Esophagus (tissue), 2 donors: ENCODE results near the gene SURF6. TPM values are rescaled to one million over a fixed set of nuclear protein-coding genes. Genes with fewer than 3 reads are reported as not detected.
A peak's percentile ranks its signal among the peaks of the same experiment; 100 is the strongest.
"Not testable (repeated sequence)": the region's sequence is repeated elsewhere in the genome, so short reads cannot be mapped to it uniquely, and the experiment has no call there.

Experiments used
- H3K27ac ChIP-seq, 2 donors: one replicate each; pipeline ENCODE4 v1.5.1; 2013; ENCODE audit warnings: low read depth in 2 of 2, mild to moderate bottlenecking in 2 of 2, inconsistent platforms in 1 of 2, low read length in 1 of 2, moderate library complexity in 1 of 2
- H3K27me3 ChIP-seq, 2 donors: one replicate each; pipeline ENCODE4 v1.6.1; 2013; ENCODE audit warnings: low read length in 2 of 2, control low read depth in 1 of 2, mild to moderate bottlenecking in 1 of 2; ENCODE audit not compliant: insufficient read depth in 2 of 2, control insufficient read depth in 1 of 2
- H3K36me3 ChIP-seq, 2 donors: one replicate each; pipeline ENCODE4 v1.6.1; 2013; ENCODE audit warnings: low read length in 1 of 2; ENCODE audit not compliant: control insufficient read depth in 2 of 2, insufficient read depth in 2 of 2
- H3K4me1 ChIP-seq, 2 donors: one replicate each; pipeline ENCODE4 v1.6.1; 2013; ENCODE audit warnings: low read length in 1 of 2; ENCODE audit not compliant: control insufficient read depth in 2 of 2, insufficient read depth in 2 of 2
- H3K4me3 ChIP-seq, 2 donors: one replicate each; pipeline ENCODE4 v1.5.1; 2013; ENCODE audit warnings: low read length in 2 of 2, mild to moderate bottlenecking in 2 of 2, low read depth in 1 of 2, moderate library complexity in 1 of 2
- H3K9me3 ChIP-seq, 2 donors: one replicate each; pipeline ENCODE4 v1.6.1; 2013; ENCODE audit warnings: mild to moderate bottlenecking in 2 of 2, low read depth in 1 of 2, low read length in 1 of 2, moderate library complexity in 1 of 2; ENCODE audit not compliant: control insufficient read depth in 2 of 2, insufficient read depth in 1 of 2
- WGBS, 2 donors: extraction: QIAGEN DNeasy Blood & Tissue Kit; methylation state at CpG; one replicate each; pipeline ENCODE4 v1.1.7; 2013; 5-methylcytosine and 5-hydroxymethylcytosine counted together
- polyA plus RNA-seq, 2 donors: library from polyadenylated mRNA; stranded (reverse); fragments of 200-250 nt; gene quantifications; one replicate each; pipeline ENCODE4 v1.2.3, GENCODE V29; 2013
- donor health status: healthy with polysubstance abuse.
- donor health status: Bipolar disorder and iron deficiency.

Gene SURF6
- polyA plus RNA-seq, 2 donors = 17.0 to 21.7 TPM

DNA sequence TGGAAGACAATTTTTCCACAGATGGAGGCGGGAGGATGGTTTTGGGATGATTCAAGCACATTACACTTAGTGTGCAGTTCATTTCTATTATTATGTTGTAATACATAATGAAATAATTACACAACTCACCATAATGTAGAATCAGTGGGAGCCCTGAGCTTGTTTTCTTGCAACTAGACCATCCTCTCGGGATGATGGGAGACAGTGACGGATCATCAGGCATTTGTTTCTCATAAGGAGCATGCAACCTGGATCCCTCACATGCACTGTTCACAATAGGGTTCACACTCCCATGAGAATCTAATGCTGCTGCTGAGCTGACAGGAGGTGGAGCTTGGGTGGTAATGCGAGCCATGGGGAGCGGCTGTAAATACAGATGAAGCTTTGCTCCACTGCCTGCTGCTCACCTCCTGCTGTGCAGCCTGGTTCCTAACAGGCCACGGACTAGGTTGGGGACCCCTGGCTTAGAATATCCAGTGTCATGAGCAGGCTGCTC, 41.8 kb upstream of the SURF6 start:
- Histone ChIP-seq H3K27ac (peak overlapping the region in 1 of 2 donors; percentile 69), H3K9me3 (peaks cover 0 to 2% of the 10 kb centered on the region in 2 donors), H3K27me3 (no peaks in the 10 kb centered on the region), H3K4me1 (peaks cover 6 to 14% of the 10 kb centered on the region in 2 donors), H3K36me3 (peaks cover 0 to 4% of the 10 kb centered on the region in 2 donors), H3K4me3 (no peak overlapping the region)
- 55 to 61% methylated on average over 6 of the region's 6 CpGs for WGBS, 2 donors

DNA sequence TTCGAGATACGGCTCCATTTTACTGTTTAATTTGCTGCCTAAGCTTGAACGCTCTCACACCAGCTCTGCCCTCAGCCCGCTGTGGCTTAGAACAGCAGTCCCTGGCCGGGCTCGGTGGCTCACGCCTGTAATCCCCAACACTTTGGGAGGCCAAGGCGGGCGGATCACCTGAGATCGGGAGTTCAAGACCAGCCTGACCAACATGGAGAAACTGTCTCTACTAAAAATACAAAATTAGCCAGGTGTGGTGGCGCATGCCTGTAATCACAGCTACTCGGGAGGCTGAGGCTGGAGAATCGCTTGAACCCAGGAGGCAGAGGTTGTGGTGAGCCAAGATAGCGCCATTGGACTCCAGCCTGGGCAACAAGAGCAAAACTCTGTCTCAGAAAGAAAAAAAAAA, 41.3 kb upstream of the SURF6 start:
- H3K9me3 ChIP-seq, H3K4me3 ChIP-seq, H3K27me3 ChIP-seq, H3K36me3 ChIP-seq, H3K27ac ChIP-seq: not testable (repeated sequence)
- H3K4me1 ChIP-seq = peaks cover 6 to 18% of the 10 kb centered on the region in 2 donors
- WGBS, 2 donors = 88 to 89% methylated on average over 14 of the region's 14 CpGs

DNA sequence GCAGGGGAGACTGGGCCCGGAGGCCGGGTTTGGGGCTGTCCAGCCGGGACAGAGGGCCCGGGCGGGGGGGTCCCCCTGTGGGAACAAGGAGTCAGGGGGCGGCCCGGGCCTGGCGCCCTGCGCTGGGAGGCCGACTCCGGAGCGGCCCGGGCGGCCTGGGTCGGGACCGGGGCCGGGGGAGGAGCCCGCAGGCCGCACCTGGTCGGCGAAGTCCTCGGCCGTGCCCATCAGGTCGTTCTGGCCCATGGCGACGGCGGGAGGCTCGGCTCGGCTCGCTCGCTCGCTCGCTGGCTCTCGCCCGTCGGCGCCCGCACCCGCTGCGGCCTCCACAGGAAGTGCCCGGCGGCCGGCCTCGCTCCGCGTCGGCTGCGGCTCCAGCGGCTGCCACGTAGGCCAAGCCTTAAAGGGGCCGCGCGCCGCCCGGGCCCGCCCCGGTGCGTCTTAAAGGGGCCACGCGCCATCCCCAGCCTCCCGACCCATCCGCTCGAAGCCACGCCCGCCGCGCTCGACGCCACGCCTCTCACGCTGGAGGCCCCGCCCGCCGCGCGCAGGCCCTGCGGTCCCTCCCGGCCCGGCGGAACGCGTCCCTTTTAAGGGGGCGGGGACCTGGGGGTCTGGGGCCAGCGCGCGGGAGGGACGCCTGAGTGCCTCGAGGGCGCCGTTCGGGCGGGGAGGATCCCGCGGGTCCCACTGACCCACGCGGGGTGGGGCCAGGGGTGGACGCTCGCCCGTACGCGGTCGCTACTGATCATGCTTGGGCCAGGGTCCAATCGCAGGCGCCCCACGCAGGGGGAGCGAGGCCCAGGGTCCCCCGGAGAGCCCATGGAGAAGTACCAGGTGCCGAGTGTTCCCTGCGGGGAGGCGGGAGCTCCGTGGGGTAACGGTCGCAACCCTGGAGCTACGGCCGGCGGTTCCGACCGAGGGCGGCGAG, 40.0 kb upstream of the SURF6 start, which contains the start of the genes STKLD1 and SURF4:
TSS of gene STKLD1 (plus strand) at position 643 of the 931 bp plus-strand sequence. CDS start at position 751, 108 bp downstream.
TSS of gene SURF4 (minus strand) at position 337 of the 931 bp plus-strand sequence. CDS start at position 246, 91 bp downstream.
- H3K27me3 ChIP-seq = no peaks in the 10 kb centered on the region
- H3K27ac ChIP-seq = peak within 1 kb of the TSS; percentile 97 to 98
- peak within 1 kb of the TSS; percentile 87 to 93 for H3K4me3 ChIP-seq
- WGBS, 2 donors = 1% methylated on average over 84 to 120 of the region's 120 CpGs
- peaks cover 8 to 30% of the 10 kb centered on the region in 2 donors for H3K4me1 ChIP-seq
- H3K36me3 ChIP-seq = peaks cover 0 to 7% of the 10 kb centered on the region in 2 donors
- H3K9me3 ChIP-seq = no peaks in the 10 kb centered on the region

DNA sequence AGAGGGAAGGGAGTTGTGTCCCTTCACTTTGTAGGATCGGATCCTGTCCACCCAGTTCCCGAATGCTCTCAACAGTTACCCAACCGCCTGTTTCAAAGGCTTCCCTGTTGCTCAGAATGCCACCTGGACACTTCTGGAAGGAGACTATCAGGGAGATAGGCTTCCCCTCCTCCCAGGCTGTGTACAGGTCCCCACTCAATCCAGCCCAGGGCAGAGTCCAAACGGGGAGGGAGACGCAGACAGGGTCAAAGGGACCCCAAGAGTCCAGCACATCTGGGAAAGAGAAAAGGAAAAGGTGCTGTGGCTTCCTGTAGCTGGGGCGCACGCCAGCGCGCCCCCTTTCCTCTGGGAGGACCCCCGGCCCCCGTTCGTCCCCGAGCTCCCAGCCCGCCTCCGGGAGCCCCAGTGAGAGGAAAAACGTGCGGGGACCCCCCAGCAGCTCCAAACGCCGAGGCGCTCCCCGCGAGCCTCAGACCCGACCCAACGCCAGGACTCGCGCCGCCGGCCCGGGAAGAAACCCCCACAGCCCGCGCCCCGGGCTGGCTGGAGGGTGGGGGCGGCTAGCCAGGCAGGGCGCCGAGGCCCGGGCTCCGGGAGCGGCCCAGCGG, 39.2 kb upstream of the SURF6 start:
- peak overlapping the region; percentile 97 to 98 for H3K27ac ChIP-seq
- peaks cover 0 to 10% of the 10 kb centered on the region in 2 donors for H3K36me3 ChIP-seq
- H3K27me3 ChIP-seq = no peaks in the 10 kb centered on the region
- no peaks in the 10 kb centered on the region for H3K9me3 ChIP-seq
- WGBS, 2 donors = 1% methylated on average over 28 to 39 of the region's 39 CpGs
- peaks cover 8 to 30% of the 10 kb centered on the region in 2 donors for H3K4me1 ChIP-seq
- H3K4me3 ChIP-seq = peak overlapping the region; percentile 87 to 93

DNA sequence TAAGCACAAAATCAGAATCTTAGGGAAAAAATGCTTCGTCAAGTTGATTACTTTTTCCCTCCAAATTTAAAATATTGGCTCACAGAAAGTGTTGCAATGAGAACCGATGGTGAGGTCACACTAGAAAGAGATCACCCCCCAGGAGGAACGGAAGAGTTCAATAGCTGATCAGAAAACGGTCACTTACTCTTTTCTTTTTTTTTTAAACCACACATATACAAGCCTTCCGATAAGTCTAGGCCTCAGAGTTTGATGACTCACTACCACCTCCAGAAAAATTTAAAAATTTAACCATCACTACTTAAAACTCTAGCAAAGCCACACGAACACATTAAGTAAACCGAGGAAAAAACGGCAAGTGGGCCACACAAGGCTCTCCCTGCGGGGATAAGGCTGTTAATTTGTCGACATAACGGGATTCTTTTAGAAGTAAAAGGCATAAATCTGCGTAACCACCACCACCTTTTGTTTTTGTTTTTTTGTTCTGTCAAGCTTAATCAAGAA, 38.7 kb upstream of the SURF6 start:
- no peaks in the 10 kb centered on the region for H3K27me3 ChIP-seq
- peak overlapping the region; percentile 50 to 97 for H3K27ac ChIP-seq
- 10 to 11% methylated on average over 12 of the region's 12 CpGs for WGBS, 2 donors
- peak overlapping the region; percentile 87 to 93 for H3K4me3 ChIP-seq
- H3K36me3 ChIP-seq = peaks cover 0 to 14% of the 10 kb centered on the region in 2 donors
- peaks cover 8 to 30% of the 10 kb centered on the region in 2 donors for H3K4me1 ChIP-seq
- H3K9me3 ChIP-seq = no peaks in the 10 kb centered on the region

DNA sequence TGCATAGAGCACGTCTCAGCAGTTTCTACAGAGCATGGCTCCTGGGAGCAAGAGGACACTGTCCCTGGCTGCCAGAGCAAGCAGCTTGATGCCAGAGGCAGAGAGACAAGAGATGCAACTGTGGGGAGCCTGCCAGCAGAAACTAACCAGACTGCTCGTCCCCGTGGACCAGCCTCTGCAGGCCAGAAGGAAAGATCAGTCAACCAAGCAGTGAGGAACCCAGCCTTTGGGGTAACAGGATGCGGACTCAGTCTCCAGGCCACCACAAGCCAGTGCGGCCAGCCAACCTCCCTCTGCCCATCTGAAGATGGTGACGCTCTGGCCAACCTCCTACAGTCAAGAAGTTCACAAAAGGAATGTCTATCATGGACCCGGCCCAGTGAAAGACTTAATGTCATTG, 36.2 kb upstream of the SURF6 start:
- WGBS, 2 donors = 57 to 61% methylated on average over 7 of the region's 7 CpGs
- Histone ChIP-seq H3K4me1 (peaks cover 13 to 39% of the 10 kb centered on the region in 2 donors), H3K9me3 (no peaks in the 10 kb centered on the region), H3K27ac (peak overlapping the region in 1 of 2 donors; percentile 72), H3K4me3 (no peak overlapping the region), H3K36me3 (peaks cover 0 to 27% of the 10 kb centered on the region in 2 donors), H3K27me3 (no peaks in the 10 kb centered on the region)

DNA sequence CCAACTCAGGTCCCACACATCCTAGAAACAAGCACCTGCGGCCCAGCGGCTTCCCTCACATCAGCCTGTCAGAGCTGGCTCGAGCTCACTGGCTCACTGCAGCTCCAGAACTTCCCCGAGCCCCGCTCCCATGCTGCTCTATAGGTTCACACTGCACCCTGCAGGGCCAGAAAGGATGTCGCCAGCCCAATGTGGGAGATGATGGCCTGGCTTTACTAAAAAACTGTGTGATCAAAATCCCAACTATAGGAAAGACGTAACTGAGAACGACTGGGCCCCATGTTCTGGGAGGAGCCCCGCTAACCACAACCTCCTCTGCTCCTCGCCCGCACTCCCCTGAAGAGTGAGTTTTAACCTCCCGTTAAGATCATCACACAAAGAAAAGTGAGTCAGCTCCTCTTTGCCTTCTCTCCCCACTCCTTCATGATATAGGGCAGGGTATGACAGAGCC, 35.3 kb upstream of the SURF6 start:
- H3K4me1 ChIP-seq = peaks cover 13 to 39% of the 10 kb centered on the region in 2 donors
- peaks cover 4 to 36% of the 10 kb centered on the region in 2 donors for H3K36me3 ChIP-seq
- no peak overlapping the region for H3K4me3 ChIP-seq
- 36 to 39% methylated on average over 12 of the region's 12 CpGs for WGBS, 2 donors
- H3K9me3 ChIP-seq = no peaks in the 10 kb centered on the region
- no peaks in the 10 kb centered on the region for H3K27me3 ChIP-seq
- peak overlapping the region; percentile 1 to 72 for H3K27ac ChIP-seq

DNA sequence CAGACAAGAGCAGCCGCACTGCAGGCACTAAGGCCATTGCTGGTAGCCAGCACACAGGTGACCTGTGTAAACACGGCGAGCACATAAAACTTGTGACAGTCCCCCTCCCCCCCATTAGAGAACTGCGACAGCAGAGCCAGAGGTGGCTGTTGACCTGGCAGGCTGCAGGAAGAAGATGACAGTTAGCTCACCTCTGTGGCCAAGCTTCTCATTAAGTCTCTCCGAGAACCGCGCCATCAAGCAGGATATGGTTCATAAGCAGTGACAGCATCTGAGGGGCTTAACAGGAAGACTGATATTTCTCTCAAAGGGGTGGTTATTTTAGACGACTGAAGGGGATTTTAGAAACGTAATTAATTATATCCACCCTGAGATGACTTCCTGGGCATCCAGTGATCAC, 34.7 kb upstream of the SURF6 start:
- no peaks in the 10 kb centered on the region for H3K9me3 ChIP-seq
- peaks cover 4 to 39% of the 10 kb centered on the region in 2 donors for H3K36me3 ChIP-seq
- H3K27ac ChIP-seq = peak overlapping the region in 1 of 2 donors; percentile 72
- no peaks in the 10 kb centered on the region for H3K27me3 ChIP-seq
- H3K4me3 ChIP-seq = no peak overlapping the region
- WGBS, 2 donors = 44 to 67% methylated on average over 9 of the region's 9 CpGs
- peaks cover 13 to 39% of the 10 kb centered on the region in 2 donors for H3K4me1 ChIP-seq

DNA sequence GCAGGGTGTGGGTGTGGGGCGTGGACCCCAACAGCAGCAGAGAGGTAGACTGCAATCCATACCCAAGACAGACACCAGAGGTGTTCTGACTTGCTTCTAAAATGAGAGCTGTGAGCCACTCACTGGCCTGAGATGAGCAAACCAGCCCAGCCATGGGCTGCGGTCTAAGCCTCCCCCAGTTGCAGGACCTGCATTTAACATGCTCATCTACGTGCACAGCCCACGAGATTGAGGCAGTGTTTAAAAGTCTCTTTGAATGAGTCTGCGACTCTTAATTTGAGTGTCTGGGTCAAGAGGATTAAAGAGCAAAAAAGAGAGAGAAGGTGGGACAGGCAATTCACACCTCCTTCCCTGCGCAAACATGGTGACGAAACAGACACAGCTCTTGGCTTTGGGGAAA, 33.9 kb upstream of the SURF6 start:
- no peaks in the 10 kb centered on the region for H3K27me3 ChIP-seq
- peaks cover 13 to 39% of the 10 kb centered on the region in 2 donors for H3K4me1 ChIP-seq
- peak overlapping the region in 1 of 2 donors; percentile 23 for H3K27ac ChIP-seq
- no peaks in the 10 kb centered on the region for H3K9me3 ChIP-seq
- H3K36me3 ChIP-seq = peaks cover 6 to 42% of the 10 kb centered on the region in 2 donors
- 76 to 79% methylated on average over 7 of the region's 7 CpGs for WGBS, 2 donors
- no peak overlapping the region for H3K4me3 ChIP-seq
